H1 (cell line): Measurements from ENCODE around the gene SLC25A26. TPM values are rescaled to one million over a fixed set of nuclear protein-coding genes. Genes with fewer than 3 reads are reported as not detected.

Source experiments
- CTCF ChIA-PET: fragments of 300-600 bp; sonication (Branson Sonifier 250); formaldehyde crosslinking; loops from one replicate; lab custom pipeline; 2021; ENCODE audit not compliant: partially characterized antibody; lab: Charles Lee
- POLR2A ChIA-PET: fragments of 300-600 bp; sonication (Branson Sonifier 250); formaldehyde crosslinking; loops from one replicate; lab custom pipeline; 2021; ENCODE audit warnings: inconsistent platforms; ENCODE audit not compliant: partially characterized antibody; lab: Charles Lee
- DNase-seq, 2 experiments: peaks; one replicate each; pipeline versions ENCODE4 v3.0.0 to v3.0.0-alpha.2; 2010 to 2022; ENCODE audit warnings: low spot score in 2 of 2, low read depth in 1 of 2, mixed read lengths in 1 of 2
- FAIRE-seq: peaks from 2 replicates; lab custom pipeline; 2011; peaks lifted over from hg19 to GRCh38; lab: Jason Lieb, UNC
- H2AFZ ChIP-seq: 2 replicates; pipeline ENCODE4 v1.8.1; 2012; ENCODE audit warnings: low read length, inconsistent platforms
- H2AK5ac ChIP-seq: 2 replicates; pipeline ENCODE4 v1.6.1; 2013; ENCODE audit warnings: low read depth, low read length
- H2BK120ac ChIP-seq: replicated peaks from 2 replicates; pipeline ENCODE3; 2013; ENCODE audit warnings: low read depth, low read length, inconsistent platforms
- H2BK12ac ChIP-seq: 2 replicates; pipeline ENCODE4 v1.6.1; 2013; ENCODE audit warnings: low read depth, low read length
- H2BK15ac ChIP-seq: 2 replicates; pipeline ENCODE4 v1.6.1; 2013; ENCODE audit warnings: low read length
- H2BK20ac ChIP-seq: 2 replicates; pipeline ENCODE4 v1.6.1; 2013; ENCODE audit warnings: low read length
- H2BK5ac ChIP-seq: 2 replicates; pipeline ENCODE4 v1.6.1; 2013; ENCODE audit warnings: low read depth, low read length
- H3K14ac ChIP-seq: 2 replicates; pipeline ENCODE4 v1.6.1; 2013; ENCODE audit warnings: inconsistent platforms; ENCODE audit not compliant: insufficient read length
- H3K18ac ChIP-seq: 2 replicates; pipeline ENCODE4 v1.6.1; 2013; ENCODE audit warnings: low read length; ENCODE audit errors: extremely low read depth
- H3K23ac ChIP-seq: 2 replicates; pipeline ENCODE4 v1.6.1; 2013; ENCODE audit warnings: inconsistent platforms; ENCODE audit not compliant: insufficient read length
- H3K23me2 ChIP-seq: 2 replicates; pipeline ENCODE4 v1.6.1; 2013; ENCODE audit warnings: low read depth, low read length
- H3K27ac ChIP-seq: 2 replicates; pipeline ENCODE4 v1.6.1; 2011; ENCODE audit warnings: low read depth, low read length, inconsistent platforms
- H3K27me3 ChIP-seq, 4 experiments: replicated peaks in 1 of 4; 1 replicate in 1 of 4; 2 replicates in 3 of 4; pipeline versions ENCODE4 v1.6.1 to v1.8.1; 2011 to 2013; ENCODE audit warnings: low read length in 3 of 4, mild to moderate bottlenecking in 3 of 4, inconsistent platforms in 2 of 4, mixed read lengths in 2 of 4, moderate library complexity in 1 of 4; ENCODE audit not compliant: control insufficient read depth in 3 of 4, insufficient read depth in 3 of 4; ENCODE audit errors: extremely low read depth in 1 of 4
- H3K36me3 ChIP-seq, 4 experiments: 2 replicates each; pipeline versions ENCODE4 v1.6.1 to v1.8.1; 2011 to 2013; ENCODE audit warnings: mild to moderate bottlenecking in 4 of 4, low read length in 3 of 4, moderate library complexity in 2 of 4, control low read depth in 1 of 4, inconsistent platforms in 1 of 4; ENCODE audit not compliant: insufficient read depth in 4 of 4, control insufficient read depth in 2 of 4
- H3K4ac ChIP-seq: replicated peaks from 2 replicates; pipeline ENCODE3; 2013; ENCODE audit warnings: low read length, low read depth, mixed read lengths, inconsistent platforms; ENCODE audit not compliant: insufficient read length
- H3K4me1 ChIP-seq, 4 experiments: replicated peaks in 1 of 4; 1 replicate in 1 of 4; 2 replicates in 3 of 4; pipeline versions ENCODE4 v1.6.1 to v1.8.1; 2011 to 2013; ENCODE audit warnings: low read length in 3 of 4, inconsistent platforms in 2 of 4, mixed read lengths in 1 of 4; ENCODE audit not compliant: insufficient read depth in 4 of 4, control insufficient read depth in 3 of 4
- H3K4me2 ChIP-seq, 2 experiments: 2 replicates each; pipeline versions ENCODE4 v1.6.1 to v1.8.1; 2011 to 2013; ENCODE audit warnings: low read depth in 2 of 2, low read length in 2 of 2, control low read depth in 1 of 2, inconsistent platforms in 1 of 2, mild to moderate bottlenecking in 1 of 2; ENCODE audit not compliant: insufficient read depth in 1 of 2
- H3K4me3 ChIP-seq, 4 experiments: fragments of 200-600, 300-600 bp in 1 of 4; sonication (generic), shearing (Covaris generic), sonication (Bioruptor Twin) in 1 of 4; 2 replicates each; pipeline versions ENCODE4 v1.5.1 to v1.8.1; 2011 to 2016; ENCODE audit warnings: low read length in 4 of 4, low read depth in 3 of 4, control low read depth in 2 of 4, inconsistent platforms in 2 of 4, mild to moderate bottlenecking in 2 of 4, mixed read lengths in 1 of 4, moderate library complexity in 1 of 4; ENCODE audit not compliant: insufficient read depth in 2 of 4; ENCODE audit errors: extremely low read depth in 1 of 4
- H3K56ac ChIP-seq: replicated peaks from 2 replicates; pipeline ENCODE3; 2013; ENCODE audit warnings: low read depth, mild to moderate bottlenecking, mixed read lengths, low read length, inconsistent platforms; ENCODE audit not compliant: insufficient read length
- H3K79me1 ChIP-seq: 2 replicates; pipeline ENCODE4 v1.6.1; 2013; ENCODE audit warnings: low read depth, low read length, control low read depth
- H3K79me2 ChIP-seq, 2 experiments: 2 replicates each; pipeline versions ENCODE4 v1.6.1 to v1.8.1; 2012 to 2013; ENCODE audit warnings: low read length in 2 of 2, mild to moderate bottlenecking in 2 of 2, inconsistent platforms in 1 of 2; ENCODE audit not compliant: insufficient read depth in 2 of 2, control insufficient read depth in 1 of 2
- H3K9ac ChIP-seq, 4 experiments: replicated peaks in 1 of 4; 1 replicate in 1 of 4; 2 replicates in 3 of 4; pipeline versions ENCODE4 v1.6.1 to v1.8.1; 2011 to 2013; ENCODE audit warnings: low read depth in 3 of 4, low read length in 3 of 4, control low read depth in 2 of 4, mild to moderate bottlenecking in 2 of 4, moderate library complexity in 2 of 4, inconsistent platforms in 1 of 4; ENCODE audit errors: extremely low read depth in 1 of 4
- H3K9me3 ChIP-seq, 2 experiments: 2 replicates each; pipeline versions ENCODE4 v1.6.1 to v1.8.1; 2012 to 2013; ENCODE audit warnings: mild to moderate bottlenecking in 2 of 2, moderate library complexity in 2 of 2, control low read depth in 1 of 2, inconsistent platforms in 1 of 2, low read depth in 1 of 2, low read length in 1 of 2, mixed read lengths in 1 of 2; ENCODE audit not compliant: insufficient read depth in 2 of 2
- H4K20me1 ChIP-seq, 2 experiments: replicated peaks in 1 of 2; 2 replicates each; pipeline versions ENCODE3 to v1.8.1; 2011 to 2013; ENCODE audit warnings: inconsistent platforms in 2 of 2, low read length in 2 of 2, mild to moderate bottlenecking in 1 of 2; ENCODE audit not compliant: insufficient read depth in 2 of 2, control insufficient read depth in 1 of 2
- H4K5ac ChIP-seq: 2 replicates; pipeline ENCODE4 v1.6.1; 2013; ENCODE audit warnings: low read length, low read depth, mixed read lengths, inconsistent platforms; ENCODE audit not compliant: insufficient read length
- H4K8ac ChIP-seq: 2 replicates; pipeline ENCODE4 v1.8.0; 2013; ENCODE audit warnings: mild to moderate bottlenecking, moderate library complexity, low read length, inconsistent platforms; ENCODE audit not compliant: insufficient read depth; ENCODE audit errors: extremely low read depth
- H4K91ac ChIP-seq: replicated peaks from 2 replicates; pipeline ENCODE3; 2013; ENCODE audit warnings: low read length, mixed read lengths, inconsistent platforms; ENCODE audit not compliant: insufficient read length
- ATF2 ChIP-seq: IDR thresholded peaks from 2 replicates; pipeline ENCODE4 v1.6.1; 2012; ENCODE audit warnings: low read length, inconsistent platforms
- CTCF ChIP-seq, 3 experiments: IDR thresholded peaks; 1 replicate in 2 of 3; 2 replicates in 1 of 3; pipeline versions ENCODE4 v1.5.1 to v1.6.1; 2011; ENCODE audit warnings: low read length in 3 of 3, mild to moderate bottlenecking in 3 of 3, inconsistent platforms in 2 of 3, low read depth in 1 of 3, moderate library complexity in 1 of 3; ENCODE audit not compliant: insufficient read depth in 1 of 3; ENCODE audit errors: control extremely low read depth in 1 of 3
- HDAC2 ChIP-seq, 2 experiments: fragments of 300-600 bp in 1 of 2; sonication (generic) in 1 of 2; IDR thresholded peaks; 2 replicates each; pipeline ENCODE4 v1.6.1; 2011 to 2012; ENCODE audit warnings: low read depth in 2 of 2, low read length in 2 of 2, mild to moderate bottlenecking in 2 of 2, moderate library complexity in 2 of 2, borderline replicate concordance in 1 of 2, inconsistent platforms in 1 of 2
- NANOG ChIP-seq: IDR thresholded peaks from 2 replicates; pipeline ENCODE4 v1.6.1; 2011; ENCODE audit warnings: low read length, low read depth, mild to moderate bottlenecking, inconsistent platforms; ENCODE audit not compliant: insufficient read depth, poor library complexity, severe bottlenecking
- POLR2A ChIP-seq, 2 experiments: IDR thresholded peaks; 1 replicate in 1 of 2; 2 replicates in 1 of 2; pipeline ENCODE4 v1.6.1; 2011; ENCODE audit warnings: low read depth in 2 of 2, low read length in 2 of 2, mild to moderate bottlenecking in 2 of 2; ENCODE audit errors: control extremely low read depth in 1 of 2
- POLR2AphosphoS5 ChIP-seq: IDR thresholded peaks from 2 replicates; pipeline ENCODE4 v1.6.1; 2011; ENCODE audit warnings: low read depth, low read length
- RAD21 ChIP-seq, 2 experiments: IDR thresholded peaks in 1 of 2; conservative IDR thresholded peaks in 1 of 2; 2 replicates each; pipeline ENCODE4 v1.6.1; 2011; ENCODE audit warnings: low read depth in 2 of 2, low read length in 2 of 2, improper control_type of control experiment in 1 of 2, inconsistent platforms in 1 of 2, mild to moderate bottlenecking in 1 of 2, moderate library complexity in 1 of 2
- TCF12 ChIP-seq: IDR thresholded peaks from 2 replicates; pipeline ENCODE4 v1.6.1; 2011; ENCODE audit warnings: low read depth, mild to moderate bottlenecking, low read length
- TEAD4 ChIP-seq: IDR thresholded peaks from 2 replicates; pipeline ENCODE4 v1.6.1; 2012; ENCODE audit warnings: low read depth, low read length, inconsistent platforms, mixed read lengths
- WGBS, 2 experiments: shearing (Covaris generic) in 1 of 2; methylation state at CpG; one replicate each; pipeline versions ENCODE4 v1.1.6 to v1.1.7; 2013 to 2015; ENCODE audit warnings: low lambda C conversion rate in 2 of 2, mixed read lengths in 2 of 2, inconsistent platforms in 1 of 2, low coverage in 1 of 2, missing lambda C conversion rate in 1 of 2; ENCODE audit not compliant: insufficient replicate concordance in 2 of 2, insufficient coverage in 1 of 2, insufficient read length in 1 of 2; ENCODE audit errors: extremely low coverage in 1 of 2, missing lambda C conversion rate in 1 of 2; 5-methylcytosine and 5-hydroxymethylcytosine counted together
- polyA plus RNA-seq, 7 experiments: library from polyadenylated mRNA; depleted of rRNA in 3 of 7; stranded (reverse) in 5 of 7; unstranded in 2 of 7; fragments of >200 nt in 5 of 7; fragments of 200-250 nt in 2 of 7; gene quantifications; 1 replicate in 5 of 7; 2 replicates in 1 of 7; 4 replicates in 1 of 7; pipeline versions ENCODE4 v1.2.1 to v1.2.3, GENCODE V29; 2011 to 2013; ENCODE audit warnings: missing spikeins in 2 of 7, mixed read lengths in 2 of 7
- total RNA-seq: library from RNA; stranded (reverse); fragmentation: NEBNext Ultra II Directional; extraction: Animal tissue kit (Norgen Biotek cat#: 25700); gene quantifications from 2 replicates; pipeline ENCODE4 v1.2.1, GENCODE V29; 2021

SLC25A26 gene
- total and polyA plus RNA-seq, 2 of the 8 experiments (the other 6 are each of a cell fraction or from before 2014, with no cell fraction given) = 30.0 to 37.0 TPM

- no peak for DNase-seq
- H2BK15ac ChIP-seq = no peak overlapping the region
- no peak overlapping the region for H2BK5ac ChIP-seq
- no peak overlapping the region for H3K4me2 ChIP-seq
- peaks cover 0 to 40% of the 10 kb centered on the region in 2 experiments; a peak in 2 of 4 replicates for H3K79me2 ChIP-seq
- peaks cover 0 to 3% (median 0%) of the 10 kb centered on the region in 4 experiments; a peak in 1 of 8 replicates for H3K36me3 ChIP-seq
- ChIA-PET CTCF (interaction anchor here (1.8 to 4.6 kb wide), 2 partner anchors 12 to 29 kb away, joined by 9 to 25 read pairs; no protein-coding TSS in a partner anchor), POLR2A (interaction anchor here (5.5 kb wide), 1 partner anchor 12 kb away, joined by 25 read pairs; no protein-coding TSS in a partner anchor)
- no peak overlapping the region for H2AFZ ChIP-seq
- no peak overlapping the region for H3K14ac ChIP-seq
- no peak overlapping the region for H3K9ac ChIP-seq
- no peak overlapping the region for H3K27ac ChIP-seq
- H3K9me3 ChIP-seq = no peaks in the 10 kb centered on the region
- no peaks in the 10 kb centered on the region for H3K27me3 ChIP-seq
- H3K79me1 ChIP-seq = no peaks in the 10 kb centered on the region
- no peak overlapping the region for H2BK20ac ChIP-seq
- H4K91ac ChIP-seq = no peak overlapping the region
- H2AK5ac ChIP-seq = no peak overlapping the region
- no peak overlapping the region for H3K4ac ChIP-seq
- no peak overlapping the region for H2BK120ac ChIP-seq
- H3K18ac ChIP-seq = no peak overlapping the region
- no peak overlapping the region for H2BK12ac ChIP-seq
- no peak overlapping the region for H3K23ac ChIP-seq
- no peak for FAIRE-seq
- no peaks in the 10 kb centered on the region; a peak in 1 of 7 replicates for H3K4me1 ChIP-seq
- 91% methylated on average over 1 of the region's 1 CpG; no CpG with 5 or more reads in 1 of the 2 experiments for WGBS, 2 experiments
- H4K8ac ChIP-seq = no peak overlapping the region
- no peaks in the 10 kb centered on the region for H4K20me1 ChIP-seq
- H4K5ac ChIP-seq = no peak overlapping the region
- no peaks in the 10 kb centered on the region for H3K23me2 ChIP-seq
- no peak overlapping the region for H3K56ac ChIP-seq
- H3K4me3 ChIP-seq = no peak overlapping the region
- no peak for TF ChIP-seq TEAD4
- TF ChIP-seq POLR2AphosphoS5 = no peak
- no peak for TF ChIP-seq POLR2A (IDR thresholded peaks at IDR 0.05; ENCODE audit: control extremely low read depth in 1 of 2, low read depth in 2 of 2, low read length in 2 of 2)
- TF ChIP-seq TCF12 = no peak
- TF ChIP-seq RAD21 (IDR thresholded peaks at IDR 0.05 in 1 of 2, conservative IDR thresholded peaks at IDR 0.05 in 1 of 2; ENCODE audit: low read depth in 2 of 2, low read length in 2 of 2) = no peak
- no peak for TF ChIP-seq NANOG
- no peak for TF ChIP-seq CTCF (IDR thresholded peaks at IDR 0.05; ENCODE audit: control extremely low read depth in 1 of 3, insufficient read depth in 1 of 3, low read depth in 1 of 3, low read length in 3 of 3)
- TF ChIP-seq ATF2 = no peak
- no peak for TF ChIP-seq HDAC2 (IDR thresholded peaks at IDR 0.05; ENCODE audit: borderline replicate concordance in 1 of 2, low read depth in 2 of 2, low read length in 2 of 2)
Measured at GRCh38 chr3:66224220-66224619, 3.4 kb downstream of the SLC25A26 start.
